ENCODE results near the gene CLEC20A.

DNA sequence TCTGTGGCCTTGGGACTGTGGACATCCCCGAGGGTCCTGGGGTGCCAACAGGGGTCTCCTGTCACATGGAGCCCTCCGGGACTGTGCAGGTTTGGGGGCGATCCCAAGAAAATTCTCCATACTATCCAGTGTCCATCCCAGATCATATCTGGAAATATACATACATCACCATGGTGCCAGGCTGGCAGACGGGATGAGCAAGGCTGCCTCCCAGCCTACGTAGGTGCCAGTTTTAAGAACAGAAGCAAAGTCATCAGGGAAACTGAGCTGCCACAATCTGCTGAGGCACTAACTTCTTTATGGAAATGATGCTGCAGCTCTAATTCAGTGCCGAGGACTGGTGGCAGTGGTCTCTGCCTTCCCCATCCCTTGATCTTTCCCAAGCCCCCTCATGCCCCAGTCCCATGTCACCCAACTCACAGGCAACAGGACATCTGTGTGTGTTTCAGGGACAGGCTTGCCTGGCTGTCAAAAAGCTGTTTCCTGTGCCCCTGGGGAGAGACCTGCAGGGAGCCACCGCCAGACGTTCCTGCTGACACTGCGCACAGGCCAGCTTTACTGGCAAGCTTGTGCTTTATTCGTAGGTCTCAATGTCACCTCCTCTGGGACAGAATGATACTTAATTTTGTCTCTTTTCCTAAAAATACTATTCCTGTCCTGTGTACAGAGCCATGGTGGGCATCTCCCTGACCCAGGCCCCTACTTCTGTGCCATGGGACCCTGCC is 31.6 kb upstream of the CLEC20A start:
- TF ChIP-seq, protein P1, sequence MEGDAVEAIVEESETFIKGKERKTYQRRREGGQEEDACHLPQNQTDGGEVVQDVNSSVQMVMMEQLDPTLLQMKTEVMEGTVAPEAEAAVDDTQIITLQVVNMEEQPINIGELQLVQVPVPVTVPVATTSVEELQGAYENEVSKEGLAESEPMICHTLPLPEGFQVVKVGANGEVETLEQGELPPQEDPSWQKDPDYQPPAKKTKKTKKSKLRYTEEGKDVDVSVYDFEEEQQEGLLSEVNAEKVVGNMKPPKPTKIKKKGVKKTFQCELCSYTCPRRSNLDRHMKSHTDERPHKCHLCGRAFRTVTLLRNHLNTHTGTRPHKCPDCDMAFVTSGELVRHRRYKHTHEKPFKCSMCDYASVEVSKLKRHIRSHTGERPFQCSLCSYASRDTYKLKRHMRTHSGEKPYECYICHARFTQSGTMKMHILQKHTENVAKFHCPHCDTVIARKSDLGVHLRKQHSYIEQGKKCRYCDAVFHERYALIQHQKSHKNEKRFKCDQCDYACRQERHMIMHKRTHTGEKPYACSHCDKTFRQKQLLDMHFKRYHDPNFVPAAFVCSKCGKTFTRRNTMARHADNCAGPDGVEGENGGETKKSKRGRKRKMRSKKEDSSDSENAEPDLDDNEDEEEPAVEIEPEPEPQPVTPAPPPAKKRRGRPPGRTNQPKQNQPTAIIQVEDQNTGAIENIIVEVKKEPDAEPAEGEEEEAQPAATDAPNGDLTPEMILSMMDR (IDR thresholded peaks at IDR 0.05) = no peak
- TF ChIP-seq EP300 (IDR thresholded peaks at IDR 0.05) = no peak
- TF ChIP-seq POLR2A (IDR thresholded peaks at IDR 0.05) = no peak

Measured in ovary (tissue), 3 donors.